OCI-LY3 (cell line): ENCODE data around the gene TSPAN15.

Source experiments
- H2AFZ ChIP-seq: fragments of 200-600, 300-600 bp; shearing (Covaris generic); 2 replicates; pipeline ENCODE4 v1.6.0; 2014; ENCODE audit warnings: antibody characterized with exemption, low read depth, low read length
- H3K27ac ChIP-seq: fragments of 200-600, 300-600 bp; sonication (generic); 2 replicates; pipeline ENCODE4 v1.5.1; 2014; ENCODE audit warnings: mild to moderate bottlenecking, low read length, moderate library complexity, mixed read lengths
- H3K27me3 ChIP-seq: fragments of 200-600, 300-600 bp; sonication (generic); 2 replicates; pipeline ENCODE4 v1.6.1; 2014; ENCODE audit warnings: low read depth, low read length, mixed read lengths
- H3K36me3 ChIP-seq: fragments of 200-600, 300-600 bp; sonication (generic); replicated peaks from 2 replicates; pipeline ENCODE3; 2014; ENCODE audit warnings: low read depth, low read length, mixed read lengths
- H3K4me1 ChIP-seq: fragments of 300-600, 200-600 bp; sonication (generic); 2 replicates; pipeline ENCODE4 v1.6.1; 2014; ENCODE audit warnings: low read length, mixed read lengths
- H3K4me2 ChIP-seq: fragments of 200-600, 300-600 bp; sonication (generic); 2 replicates; pipeline ENCODE4 v1.6.1; 2014; ENCODE audit warnings: low read length, mixed read lengths
- H3K4me3 ChIP-seq: fragments of 300-600, 200-600 bp; sonication (generic); 2 replicates; pipeline ENCODE4 v1.5.1; 2014; ENCODE audit warnings: antibody characterized with exemption, mild to moderate bottlenecking, low read length, moderate library complexity
- H3K79me2 ChIP-seq: fragments of 300-600, 200-600 bp; shearing (Covaris generic); 2 replicates; pipeline ENCODE4 v1.6.1; 2014; ENCODE audit warnings: mild to moderate bottlenecking, low read length, mixed read lengths
- H3K9ac ChIP-seq: fragments of 300-600, 200-600 bp; shearing (Covaris generic); 2 replicates; pipeline ENCODE4 v1.6.0; 2014; ENCODE audit warnings: mild to moderate bottlenecking, low read length, moderate library complexity
- H3K9me3 ChIP-seq: fragments of 200-600, 300-600 bp; shearing (Covaris generic); 2 replicates; pipeline ENCODE4 v1.6.1; 2014; ENCODE audit warnings: low read length, mixed read lengths; ENCODE audit not compliant: insufficient read depth
- H4K20me1 ChIP-seq: fragments of 200-600, 300-600 bp; sonication (generic); 2 replicates; pipeline ENCODE4 v1.6.1; 2016; ENCODE audit warnings: low read length, mixed read lengths; ENCODE audit not compliant: insufficient read depth
- EZH2phosphoT487 ChIP-seq: fragments of 200-600 bp; shearing (Covaris generic); IDR thresholded peaks from 2 replicates; pipeline ENCODE4 v1.6.1; 2018; ENCODE audit warnings: antibody characterized with exemption, mixed run types, low read depth
- TF ChIP-seq, protein P1 (sequence below): fragments of 200-600, 300-600 bp; sonication (generic); IDR thresholded peaks from 2 replicates; pipeline ENCODE4 v1.5.1; 2014; ENCODE audit warnings: antibody characterized with exemption, low read length, low read depth

TSPAN15 gene

DNA sequence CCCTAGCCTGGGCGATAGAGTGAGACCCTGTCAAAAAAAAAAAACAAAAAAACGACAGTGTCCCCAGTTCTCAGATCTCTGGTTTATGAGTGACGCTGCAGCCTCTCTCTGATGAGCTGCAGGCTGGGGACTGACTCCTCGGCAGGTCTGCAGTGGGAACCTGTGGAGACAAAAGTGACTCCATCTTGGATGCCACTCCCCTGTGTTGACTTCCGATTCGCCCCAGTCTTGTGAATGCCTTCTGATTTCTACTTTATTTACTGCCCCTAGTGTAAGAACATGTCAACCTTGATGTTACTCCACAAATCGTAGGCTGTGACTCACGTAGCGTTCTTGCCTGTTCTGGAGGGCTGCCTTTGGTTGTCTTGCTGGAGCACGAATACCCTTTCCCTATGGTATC, 40.8 kb upstream of the TSPAN15 start:
- no peaks in the 10 kb centered on the region for H3K9me3 ChIP-seq
- H3K27ac ChIP-seq, result no peak overlapping the region
- no peak overlapping the region for H2AFZ ChIP-seq
- no peaks in the 10 kb centered on the region for H3K79me2 ChIP-seq
- H4K20me1 ChIP-seq, result no peaks in the 10 kb centered on the region
- no peaks in the 10 kb centered on the region for H3K36me3 ChIP-seq
- H3K9ac ChIP-seq, result no peak overlapping the region
- H3K4me1 ChIP-seq, result peaks cover 18% of the 10 kb centered on the region
- no peak overlapping the region for H3K4me2 ChIP-seq
- H3K4me3 ChIP-seq, result no peak overlapping the region
- H3K27me3 ChIP-seq, result no peaks in the 10 kb centered on the region
- TF ChIP-seq, protein P1, sequence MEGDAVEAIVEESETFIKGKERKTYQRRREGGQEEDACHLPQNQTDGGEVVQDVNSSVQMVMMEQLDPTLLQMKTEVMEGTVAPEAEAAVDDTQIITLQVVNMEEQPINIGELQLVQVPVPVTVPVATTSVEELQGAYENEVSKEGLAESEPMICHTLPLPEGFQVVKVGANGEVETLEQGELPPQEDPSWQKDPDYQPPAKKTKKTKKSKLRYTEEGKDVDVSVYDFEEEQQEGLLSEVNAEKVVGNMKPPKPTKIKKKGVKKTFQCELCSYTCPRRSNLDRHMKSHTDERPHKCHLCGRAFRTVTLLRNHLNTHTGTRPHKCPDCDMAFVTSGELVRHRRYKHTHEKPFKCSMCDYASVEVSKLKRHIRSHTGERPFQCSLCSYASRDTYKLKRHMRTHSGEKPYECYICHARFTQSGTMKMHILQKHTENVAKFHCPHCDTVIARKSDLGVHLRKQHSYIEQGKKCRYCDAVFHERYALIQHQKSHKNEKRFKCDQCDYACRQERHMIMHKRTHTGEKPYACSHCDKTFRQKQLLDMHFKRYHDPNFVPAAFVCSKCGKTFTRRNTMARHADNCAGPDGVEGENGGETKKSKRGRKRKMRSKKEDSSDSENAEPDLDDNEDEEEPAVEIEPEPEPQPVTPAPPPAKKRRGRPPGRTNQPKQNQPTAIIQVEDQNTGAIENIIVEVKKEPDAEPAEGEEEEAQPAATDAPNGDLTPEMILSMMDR, result no peak
- TF ChIP-seq EZH2phosphoT487, result no peak

DNA sequence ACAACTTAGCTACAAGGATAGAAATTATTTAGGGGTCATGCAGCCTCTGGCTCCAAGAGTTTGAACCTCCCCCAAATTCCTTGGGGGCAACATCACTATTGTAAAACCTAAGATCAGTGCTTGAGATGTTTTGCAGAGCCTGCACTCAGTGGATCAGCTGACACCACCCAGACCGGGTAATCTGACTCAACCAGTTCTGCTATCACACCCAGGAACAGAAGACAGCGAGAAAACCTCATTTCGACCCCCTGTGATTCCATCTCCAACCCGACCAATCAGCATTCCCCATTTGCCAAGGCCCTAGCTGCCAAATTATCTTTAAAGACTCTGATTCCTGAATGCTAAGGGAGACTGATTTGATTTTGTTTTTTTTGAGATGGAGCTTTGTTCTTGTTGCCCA, 39.8 kb upstream of the TSPAN15 start:
- no peak overlapping the region for H3K4me2 ChIP-seq
- no peak overlapping the region for H3K27ac ChIP-seq
- no peaks in the 10 kb centered on the region for H3K36me3 ChIP-seq
- H3K79me2 ChIP-seq, result no peaks in the 10 kb centered on the region
- H3K4me1 ChIP-seq, result peaks cover 18% of the 10 kb centered on the region
- no peaks in the 10 kb centered on the region for H3K9me3 ChIP-seq
- no peak overlapping the region for H2AFZ ChIP-seq
- H3K4me3 ChIP-seq, result no peak overlapping the region
- TF ChIP-seq EZH2phosphoT487, result no peak
- TF ChIP-seq, protein P1, result no peak
- no peaks in the 10 kb centered on the region for H4K20me1 ChIP-seq
- no peaks in the 10 kb centered on the region for H3K27me3 ChIP-seq
- H3K9ac ChIP-seq, result no peak overlapping the region

DNA sequence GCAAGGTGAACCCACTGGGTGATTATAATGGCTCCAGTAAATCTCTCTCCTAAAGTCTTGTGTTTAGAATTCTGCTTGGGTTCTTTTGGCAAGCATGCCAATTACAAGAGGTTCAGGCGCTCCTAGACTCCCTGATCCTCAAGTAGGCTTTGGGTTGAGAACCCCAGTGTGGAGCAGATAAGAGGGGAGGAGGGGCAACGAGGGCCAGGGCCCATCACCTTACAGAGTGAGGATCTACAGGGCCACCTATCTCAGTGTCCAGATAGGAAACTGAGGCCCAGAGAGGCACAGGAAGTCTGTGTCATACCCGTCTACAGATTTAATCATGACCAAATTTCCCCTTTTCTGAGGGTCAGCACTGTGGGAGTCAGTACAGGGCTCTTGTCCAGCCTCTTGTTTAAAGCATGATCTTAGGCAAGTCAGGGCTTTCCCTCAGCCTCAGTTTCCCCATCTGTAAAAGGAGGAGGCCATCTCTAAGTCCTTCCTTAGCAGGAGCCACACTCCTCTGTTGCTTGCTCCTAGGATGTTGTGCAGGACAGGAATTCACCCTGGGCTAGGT, 39.0 kb upstream of the TSPAN15 start:
- Histone ChIP-seq H3K9ac (no peak overlapping the region), H3K9me3 (no peaks in the 10 kb centered on the region), H3K79me2 (no peaks in the 10 kb centered on the region), H3K27me3 (no peaks in the 10 kb centered on the region), H3K4me1 (peaks cover 18% of the 10 kb centered on the region), H4K20me1 (no peaks in the 10 kb centered on the region), H3K36me3 (no peaks in the 10 kb centered on the region), H3K4me2 (no peak overlapping the region), H2AFZ (no peak overlapping the region), H3K27ac (no peak overlapping the region), H3K4me3 (no peak overlapping the region)
- no peak for TF ChIP-seq EZH2phosphoT487
- TF ChIP-seq, protein P1, result no peak

DNA sequence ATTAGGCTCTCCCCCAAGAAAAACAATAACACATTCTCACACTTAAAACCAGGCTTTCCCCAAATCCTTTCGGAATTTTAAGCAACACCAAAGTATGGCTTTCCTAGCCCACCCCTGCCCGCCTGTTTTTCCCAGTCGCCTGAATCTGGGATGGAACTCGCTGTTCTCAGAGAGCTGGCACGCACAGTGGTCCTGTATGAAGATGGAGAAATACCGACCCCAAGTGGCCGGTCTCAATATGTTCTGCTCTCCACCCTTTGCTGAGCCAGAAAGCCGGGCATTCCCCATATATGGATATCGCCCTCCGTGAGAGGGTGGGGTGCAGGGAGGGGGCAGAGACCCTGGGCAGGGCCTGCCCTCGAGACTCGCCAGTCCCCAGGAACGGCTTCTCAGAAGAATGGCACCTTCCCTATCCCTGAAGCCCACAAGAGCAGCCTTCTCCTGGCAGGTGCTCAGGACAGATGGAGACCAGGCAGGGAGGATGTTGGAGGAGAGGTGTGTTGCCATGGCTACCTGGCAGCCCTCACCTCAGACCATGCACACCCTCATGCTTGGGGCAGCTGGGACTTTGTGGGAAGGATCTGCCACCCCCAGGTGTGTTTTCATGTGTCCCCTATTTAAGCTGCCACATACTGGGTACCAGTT, 37.9 kb upstream of the TSPAN15 start:
- Histone ChIP-seq H4K20me1 (no peaks in the 10 kb centered on the region), H3K9me3 (no peaks in the 10 kb centered on the region), H3K79me2 (no peaks in the 10 kb centered on the region), H3K9ac (no peak overlapping the region), H3K27me3 (no peaks in the 10 kb centered on the region), H2AFZ (0 out of 2 replicates have a peak overlapping the region, but pooled peaks have one; percentile 65), H3K36me3 (no peaks in the 10 kb centered on the region), H3K27ac (no peak overlapping the region), H3K4me2 (peak overlapping the region; percentile 56), H3K4me1 (peaks cover 13% of the 10 kb centered on the region), H3K4me3 (no peak overlapping the region)
- TF ChIP-seq, protein P1, result peak; percentile 51
- no peak for TF ChIP-seq EZH2phosphoT487
